ENCODE results near the gene STON1.
A peak's percentile ranks its signal among the peaks of the same experiment; 100 is the strongest.
"Not testable (repeated sequence)": the region's sequence is repeated elsewhere in the genome, so short reads cannot be mapped to it uniquely, and the experiment has no call there.

Gene STON1

GRCh38 chr2:48600204-48600813 is 70.4 kb downstream of the STON1 start:
- peak in 18 of 42 donors; percentile 4 to 75 (median 38) for DNase-seq
- intact Hi-C loops (cut with DNase I) = loop anchor here (2.0 kb wide), 1 partner anchor 124 kb away; no protein-coding TSS in a partner anchor

GRCh38 chr2:48600917-48601316 is 71.0 kb downstream of the STON1 start:
- no peak for DNase-seq
- intact Hi-C loops (cut with DNase I) = loop anchor here (2.0 kb wide), 1 partner anchor 124 kb away; no protein-coding TSS in a partner anchor

GRCh38 chr2:48601349-48601748 is 71.4 kb downstream of the STON1 start:
- intact Hi-C loops (cut with DNase I) = loop anchor here (2.0 kb wide), 1 partner anchor 123 kb away; no protein-coding TSS in a partner anchor
- DNase-seq = peak in 38 of 42 donors; percentile 23 to 87 (median 56)

GRCh38 chr2:48605482-48606175 is 75.7 kb downstream of the STON1 start:
- no peak for DNase-seq
- intact Hi-C loops (cut with DNase I) = no loop called here

GRCh38 chr2:48607307-48608014 is 77.5 kb downstream of the STON1 start:
- intact Hi-C loops (cut with DNase I) = no loop called here
- DNase-seq = peak in 35 of 42 donors; percentile 13 to 80 (median 41)

GRCh38 chr2:48613211-48613610 is 83.3 kb downstream of the STON1 start:
- no peak for DNase-seq
- intact Hi-C loops (cut with DNase I) = no loop called here

- DNase-seq; intact Hi-C loops (cut with DNase I): not testable (repeated sequence)
Observed at GRCh38 chr2:48614581-48614980, 84.6 kb downstream of the STON1 start.

GRCh38 chr2:48617618-48618017 is 87.7 kb downstream of the STON1 start, which contains the start of gene GTF2A1L:
TSS of gene GTF2A1L (plus strand) at chr2:48617856. CDS start at chr2:48617875, 19 bp downstream.
- DNase-seq = peak in 1 of 42 donors; percentile 6
- intact Hi-C loops (cut with DNase I) = no loop called here

GRCh38 chr2:48619526-48619925 is 89.6 kb downstream of the STON1 start:
- no peak for DNase-seq
- intact Hi-C loops (cut with DNase I) = no loop called here

- DNase-seq = no peak
- intact Hi-C loops (cut with DNase I) = no loop called here
Observed at GRCh38 chr2:48620604-48621003, 90.7 kb downstream of the STON1 start.

GRCh38 chr2:48622691-48623090 is 92.7 kb downstream of the STON1 start:
- DNase-seq; intact Hi-C loops (cut with DNase I): not testable (repeated sequence)

- intact Hi-C loops (cut with DNase I) = no loop called here
Observed at GRCh38 chr2:48624696-48625095, 94.7 kb downstream of the STON1 start.

GRCh38 chr2:48626047-48626446 is 96.1 kb downstream of the STON1 start:
- DNase-seq = no peak
- intact Hi-C loops (cut with DNase I) = no loop called here

More at GRCh38 chr2:48624696-48625095, 94.7 kb downstream of the STON1 start:
- DNase-seq = no peak

- intact Hi-C loops (cut with DNase I) = no loop called here
- no peak for DNase-seq
Observed at GRCh38 chr2:48633143-48633542, 103.2 kb downstream of the STON1 start.

GRCh38 chr2:48635786-48636185 is 105.8 kb downstream of the STON1 start:
- intact Hi-C loops (cut with DNase I) = no loop called here
- DNase-seq = no peak

GRCh38 chr2:48638261-48638660 is 108.3 kb downstream of the STON1 start:
- intact Hi-C loops (cut with DNase I) = no loop called here
- DNase-seq = no peak

Measured in head of caudate nucleus (tissue), 42 donors.